ENCODE measurements around the gene CFAP73. TPM values are rescaled to one million over a fixed set of nuclear protein-coding genes. Genes with fewer than 3 reads are reported as not detected.
"Not testable (repeated sequence)": the region's sequence is repeated elsewhere in the genome, so short reads cannot be mapped to it uniquely, and the experiment has no call there.

CFAP73 gene
- total RNA-seq, 4 donors from 2014 or later: 0.26 TPM; not detected in 3

- H3K27me3 ChIP-seq: no peaks in the 10 kb centered on the region
- no peak overlapping the region for H3K4me3 ChIP-seq
- H3K27ac ChIP-seq: no peak overlapping the region
- no peaks in the 10 kb centered on the region for H3K9me3 ChIP-seq
- 95 to 100% methylated on average over 2 to 4 of the region's 14 CpGs for WGBS, 2 donors
- DNase-seq: no peak
- intact Hi-C loops (cut with DNase I): loop anchor here (10.0 kb wide), 1 partner anchor 223 kb away; the partner anchor contains the start of gene SDSL
- no peaks in the 10 kb centered on the region for H3K36me3 ChIP-seq
- H3K4me1 ChIP-seq: peaks cover 0 to 28% (median 11%) of the 10 kb centered on the region in 3 donors
- TF ChIP-seq, protein P1, sequence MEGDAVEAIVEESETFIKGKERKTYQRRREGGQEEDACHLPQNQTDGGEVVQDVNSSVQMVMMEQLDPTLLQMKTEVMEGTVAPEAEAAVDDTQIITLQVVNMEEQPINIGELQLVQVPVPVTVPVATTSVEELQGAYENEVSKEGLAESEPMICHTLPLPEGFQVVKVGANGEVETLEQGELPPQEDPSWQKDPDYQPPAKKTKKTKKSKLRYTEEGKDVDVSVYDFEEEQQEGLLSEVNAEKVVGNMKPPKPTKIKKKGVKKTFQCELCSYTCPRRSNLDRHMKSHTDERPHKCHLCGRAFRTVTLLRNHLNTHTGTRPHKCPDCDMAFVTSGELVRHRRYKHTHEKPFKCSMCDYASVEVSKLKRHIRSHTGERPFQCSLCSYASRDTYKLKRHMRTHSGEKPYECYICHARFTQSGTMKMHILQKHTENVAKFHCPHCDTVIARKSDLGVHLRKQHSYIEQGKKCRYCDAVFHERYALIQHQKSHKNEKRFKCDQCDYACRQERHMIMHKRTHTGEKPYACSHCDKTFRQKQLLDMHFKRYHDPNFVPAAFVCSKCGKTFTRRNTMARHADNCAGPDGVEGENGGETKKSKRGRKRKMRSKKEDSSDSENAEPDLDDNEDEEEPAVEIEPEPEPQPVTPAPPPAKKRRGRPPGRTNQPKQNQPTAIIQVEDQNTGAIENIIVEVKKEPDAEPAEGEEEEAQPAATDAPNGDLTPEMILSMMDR (IDR thresholded peaks at IDR 0.05): no peak
- TF ChIP-seq POLR2A (IDR thresholded peaks at IDR 0.05): no peak
Measured at GRCh38 chr12:113201187-113202177, 52.0 kb downstream of the CFAP73 start.

DNA sequence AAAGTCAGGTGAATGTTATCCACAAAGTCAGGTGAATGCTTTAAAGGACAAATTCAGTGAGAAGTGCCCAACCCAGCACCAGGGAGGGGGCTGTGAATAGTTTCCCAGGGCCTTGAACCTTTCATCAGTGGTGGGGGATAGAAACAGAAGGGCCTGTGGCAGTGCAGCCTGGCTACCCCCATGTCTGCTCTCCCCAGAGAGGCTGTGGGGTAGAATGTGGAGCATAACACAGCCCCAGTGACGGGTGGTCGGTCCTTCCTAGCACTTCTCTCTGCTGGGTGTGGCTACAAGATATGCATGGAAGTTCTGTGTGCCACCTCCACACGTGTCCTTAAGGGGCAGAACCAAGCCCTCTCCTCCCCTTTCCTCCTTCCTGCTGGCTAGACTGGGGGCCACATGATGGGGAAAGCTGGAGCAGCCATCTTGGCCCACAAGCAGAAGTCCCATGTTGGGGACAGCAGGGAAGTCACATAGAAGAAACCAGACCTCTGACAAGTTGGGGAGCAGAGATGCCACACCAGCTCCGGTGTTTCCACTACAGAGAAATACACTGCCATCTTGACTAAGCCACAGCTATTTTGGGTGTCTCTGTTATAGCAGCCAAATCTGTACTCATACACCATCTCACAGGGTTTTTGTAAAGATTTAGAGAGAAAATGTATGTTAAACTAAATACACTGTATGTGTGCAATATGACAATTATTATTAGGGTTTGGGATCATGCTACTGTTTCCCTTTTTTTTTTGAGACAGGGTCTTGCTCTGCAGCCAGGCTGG, 53.0 kb downstream of the CFAP73 start:
- DNase-seq: no peak
- WGBS, 2 donors: 93 to 100% methylated on average over 1 to 3 of the region's 4 CpGs

GRCh38 chr12:113203852-113204760, 54.6 kb downstream of the CFAP73 start:
- no peak for DNase-seq
- Histone ChIP-seq H3K4me1 (peaks cover 4 to 34% (median 11%) of the 10 kb centered on the region in 3 donors), H3K4me3 (no peak overlapping the region), H3K9me3 (no peaks in the 10 kb centered on the region), H3K36me3 (no peaks in the 10 kb centered on the region), H3K27ac (peak overlapping the region in 3 of 4 donors; percentile 19 to 66 (median 60)), H3K27me3 (no peaks in the 10 kb centered on the region)
- WGBS, 2 donors: 85 to 91% methylated on average over 7 to 8 of the region's 8 CpGs
- intact Hi-C loops (cut with DNase I): loop anchor here (10.0 kb wide), 1 partner anchor 221 kb away; the partner anchor contains the start of gene SDSL
- TF ChIP-seq, protein P1 (IDR thresholded peaks at IDR 0.05): no peak
- TF ChIP-seq POLR2A (IDR thresholded peaks at IDR 0.05): no peak

More for the DNA sequence above, 53.0 kb downstream of the CFAP73 start:
- intact Hi-C loops (cut with DNase I): loop anchor here (10.0 kb wide), 1 partner anchor 222 kb away; the partner anchor contains the start of gene SDSL
- H3K27ac ChIP-seq: no peak overlapping the region
- H3K4me3 ChIP-seq: no peak overlapping the region
- no peaks in the 10 kb centered on the region for H3K36me3 ChIP-seq
- no peak for TF ChIP-seq POLR2A (IDR thresholded peaks at IDR 0.05)
- TF ChIP-seq, protein P1 (IDR thresholded peaks at IDR 0.05): no peak
- H3K27me3 ChIP-seq: no peaks in the 10 kb centered on the region
- H3K9me3 ChIP-seq: no peaks in the 10 kb centered on the region
- peaks cover 0 to 24% (median 11%) of the 10 kb centered on the region in 3 donors for H3K4me1 ChIP-seq

DNA sequence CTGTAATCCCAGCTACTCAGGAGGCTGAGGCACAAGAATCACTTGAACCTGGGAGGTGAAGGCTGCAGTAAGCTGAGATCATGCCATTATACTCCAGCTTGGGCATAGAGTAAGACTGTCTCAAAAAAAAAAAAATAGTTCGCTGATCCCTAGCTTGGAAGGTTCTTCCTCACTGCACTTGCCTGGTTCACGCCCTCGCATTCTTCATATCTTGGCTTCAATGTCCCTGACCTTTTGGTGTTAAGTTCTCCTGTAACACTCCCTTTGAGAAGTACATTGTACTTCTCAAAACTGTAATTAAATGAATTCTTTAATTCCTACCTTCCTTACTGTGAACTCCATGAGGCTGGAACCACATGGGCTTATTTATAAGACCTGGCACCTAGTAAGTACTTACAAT, 55.3 kb downstream of the CFAP73 start:
- intact Hi-C loops (cut with DNase I): loop anchor here (10.0 kb wide), 1 partner anchor 220 kb away; the partner anchor contains the start of gene SDSL
- WGBS, 2 donors: 79 to 84% methylated on average over 3 of the region's 3 CpGs
- H3K27ac ChIP-seq: peak overlapping the region in 3 of 4 donors; percentile 19 to 66 (median 60)

GRCh38 chr12:113206802-113207201, 57.3 kb downstream of the CFAP73 start:
- H3K4me1 ChIP-seq: peaks cover 5 to 39% (median 11%) of the 10 kb centered on the region in 3 donors
- intact Hi-C loops (cut with DNase I): loop anchor here (10.0 kb wide), 1 partner anchor 218 kb away; the partner anchor contains the start of gene SDSL
- not testable (repeated sequence) for H3K27ac ChIP-seq, H3K36me3 ChIP-seq, H3K27me3 ChIP-seq, H3K4me3 ChIP-seq, DNase-seq, H3K9me3 ChIP-seq
- WGBS, 2 donors: 96 to 98% methylated on average over 5 of the region's 5 CpGs

More for the DNA sequence above, 55.3 kb downstream of the CFAP73 start:
- Histone ChIP-seq H3K36me3 (no peaks in the 10 kb centered on the region), H3K9me3 (no peaks in the 10 kb centered on the region), H3K4me1 (peaks cover 5 to 39% (median 11%) of the 10 kb centered on the region in 3 donors), H3K27me3 (no peaks in the 10 kb centered on the region), H3K4me3 (no peak overlapping the region)
- DNase-seq: no peak
- TF ChIP-seq, protein P1 (IDR thresholded peaks at IDR 0.05): no peak
- no peak for TF ChIP-seq POLR2A (IDR thresholded peaks at IDR 0.05)
